ENCODE measurements around the gene LRRC75B.
A peak's percentile ranks its signal among the peaks of the same experiment; 100 is the strongest.
"Not testable (repeated sequence)": the region's sequence is repeated elsewhere in the genome, so short reads cannot be mapped to it uniquely, and the experiment has no call there.

The LRRC75B gene

DNA sequence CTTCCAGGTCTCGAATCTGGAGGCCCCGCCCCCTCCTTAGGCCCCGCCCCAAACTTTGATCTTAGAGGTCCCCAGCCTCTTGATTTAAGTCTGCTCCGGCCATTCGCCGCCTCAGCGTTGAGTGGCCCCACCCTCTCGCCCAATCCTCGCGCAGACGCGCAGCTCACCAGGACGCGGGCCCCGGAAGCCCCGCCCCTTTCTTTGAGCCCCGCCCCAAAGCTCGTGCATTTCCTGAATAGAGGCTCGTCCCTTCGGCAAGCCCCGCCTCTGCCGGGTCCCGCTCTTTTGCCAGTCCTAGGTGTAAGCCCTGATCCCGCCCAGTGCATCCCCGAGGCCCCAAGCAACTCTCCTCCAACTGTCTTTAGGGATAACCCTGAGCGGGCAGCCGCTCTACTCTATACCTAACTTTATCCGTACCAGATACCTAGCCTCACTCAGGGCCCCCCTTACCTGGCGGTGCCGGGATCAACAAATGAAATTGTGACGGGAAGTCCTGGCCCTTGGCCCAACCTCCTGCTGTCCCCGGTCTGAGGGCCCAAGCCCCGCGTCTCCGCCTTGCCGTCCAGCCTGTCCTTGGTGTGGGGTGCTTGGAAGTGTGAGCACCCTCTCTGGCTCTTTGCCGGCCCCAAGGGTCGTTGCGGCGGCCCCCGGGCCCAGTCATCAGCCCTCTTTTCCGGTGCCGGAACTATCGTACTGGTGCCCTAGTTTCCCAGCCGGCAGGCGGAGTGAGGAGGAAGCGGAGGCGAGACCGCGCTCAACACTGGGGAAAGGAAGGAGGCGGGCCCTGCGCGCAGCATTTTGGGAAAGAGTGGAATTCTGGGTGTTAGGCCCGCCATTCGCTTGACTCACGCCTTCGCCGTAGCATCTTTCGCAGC is 37.5 kb downstream of the LRRC75B start, which contains the start of gene SNRPD3:
TSS of gene SNRPD3 (plus strand) at position 835 of the 875 bp plus-strand sequence. CDS start 1,676 bp downstream, outside the sequence.
- DNase-seq (ENCODE audit: low read depth in 2 of 3, low spot score in 1 of 3): peak; percentile 100

DNA sequence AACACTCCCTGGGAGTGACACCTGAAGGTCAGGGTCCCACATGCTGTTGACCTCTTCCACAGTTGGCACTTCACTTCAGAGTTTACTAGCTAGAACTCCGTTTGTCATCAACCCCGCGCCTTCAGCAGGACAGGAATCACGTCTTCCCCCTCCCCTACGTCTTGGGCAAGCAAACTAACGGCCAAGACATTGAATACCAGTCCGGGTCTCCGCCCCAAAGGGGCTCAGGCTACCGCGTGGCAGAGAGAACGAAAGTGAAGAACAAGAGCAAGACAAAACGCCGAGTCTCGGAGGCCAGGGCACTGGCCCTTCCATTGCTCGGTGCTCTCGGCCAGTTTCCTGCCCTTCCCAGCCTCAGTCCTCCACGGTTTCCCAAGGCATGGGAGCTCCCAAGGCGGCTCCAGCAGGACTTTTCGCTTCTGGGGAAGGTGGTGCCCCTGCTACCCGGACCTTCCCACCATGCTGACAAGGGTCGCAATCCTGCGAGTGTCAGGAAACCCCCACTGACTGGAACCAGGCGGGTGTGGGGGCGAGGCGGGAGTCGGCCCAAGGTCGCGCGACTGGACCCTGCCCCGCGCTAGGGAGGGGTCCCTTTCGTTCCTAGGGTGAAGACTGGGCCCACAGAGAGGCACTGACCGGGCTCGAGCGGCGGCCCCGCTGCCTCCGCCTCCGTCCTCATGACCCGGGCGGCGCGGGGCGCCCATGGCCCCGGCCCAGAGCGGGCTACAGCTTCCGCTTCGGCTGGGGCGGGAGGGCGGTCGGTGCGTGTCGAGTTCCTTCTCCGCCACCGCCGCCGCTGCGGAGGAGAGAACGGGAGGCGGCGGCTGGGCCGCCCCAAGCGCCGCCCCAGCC is 38.3 kb downstream of the LRRC75B start, which contains the start of gene GUCD1:
TSS of gene GUCD1 (minus strand) at position 826 of the 852 bp plus-strand sequence. CDS start at position 679, 147 bp downstream.
- peak; percentile 6 to 14 (median 10) for DNase-seq (ENCODE audit: low read depth in 2 of 3, low spot score in 1 of 3)

- no peak for DNase-seq (ENCODE audit: low read depth in 2 of 3, low spot score in 1 of 3)
Measured at GRCh38 chr22:24553597-24554312, 39.1 kb downstream of the LRRC75B start.

GRCh38 chr22:24552503-24553286 is 40.2 kb downstream of the LRRC75B start:
- DNase-seq (ENCODE audit: low read depth in 2 of 3, low spot score in 1 of 3): not testable (repeated sequence)

DNA sequence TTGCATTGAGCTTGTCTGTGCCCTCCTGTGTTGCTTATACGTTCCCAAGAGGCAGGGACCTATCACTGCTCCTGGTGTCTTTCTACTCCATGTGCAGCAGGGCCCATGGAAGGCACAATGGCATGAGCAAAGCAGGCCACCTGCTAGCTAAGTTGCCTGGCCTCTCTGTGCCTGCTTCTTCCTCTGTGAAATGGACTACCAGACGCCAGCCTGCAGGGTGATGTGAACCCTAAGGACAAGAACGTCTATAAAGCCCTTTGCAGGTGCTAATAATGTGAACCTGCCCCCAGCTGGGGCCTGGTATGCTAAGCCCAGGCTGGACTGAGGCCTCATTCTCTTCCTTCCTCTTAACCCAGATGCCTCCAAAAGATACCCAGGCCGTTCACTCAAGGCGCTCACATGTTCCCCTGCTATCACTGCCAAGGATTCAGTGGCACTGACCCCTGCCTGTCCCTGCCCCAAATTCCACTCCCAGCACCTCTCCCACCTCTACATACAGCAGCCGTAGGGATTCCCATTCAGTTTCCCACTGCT is 41.9 kb downstream of the LRRC75B start:
- no peak for DNase-seq (ENCODE audit: low read depth in 2 of 3, low spot score in 1 of 3)

- DNase-seq (ENCODE audit: low read depth in 2 of 3, low spot score in 1 of 3): no peak
Measured at GRCh38 chr22:24550028-24550901, 42.6 kb downstream of the LRRC75B start.

GRCh38 chr22:24548812-24549211 is 44.1 kb downstream of the LRRC75B start:
- no peak for DNase-seq (ENCODE audit: low read depth in 2 of 3, low spot score in 1 of 3)

GRCh38 chr22:24543679-24544243 is 49.1 kb downstream of the LRRC75B start:
- DNase-seq (ENCODE audit: low read depth in 2 of 3, low spot score in 1 of 3): no peak

- no peak for DNase-seq (ENCODE audit: low read depth in 2 of 3, low spot score in 1 of 3)
Measured at GRCh38 chr22:24543185-24543601, 49.7 kb downstream of the LRRC75B start.

- no peak for DNase-seq (ENCODE audit: low read depth in 2 of 3, low spot score in 1 of 3)
Measured at GRCh38 chr22:24542641-24543040, 50.2 kb downstream of the LRRC75B start.

- no peak for DNase-seq (ENCODE audit: low read depth in 2 of 3, low spot score in 1 of 3)
Measured at GRCh38 chr22:24541681-24542515, 51.0 kb downstream of the LRRC75B start.

- no peak for DNase-seq (ENCODE audit: low read depth in 2 of 3, low spot score in 1 of 3)
Measured at GRCh38 chr22:24540470-24540869, 52.4 kb downstream of the LRRC75B start.

GRCh38 chr22:24536089-24536488 is 56.8 kb downstream of the LRRC75B start:
- DNase-seq (ENCODE audit: low read depth in 2 of 3, low spot score in 1 of 3): no peak

Measured in stimulated activated CD4-positive, alpha-beta T cell treated with anti-CD3 and anti-CD28 coated beads, Interleukin-12 subunit alpha, Interleukin-12 subunit beta, amount 100 ng/mL, for 48 hours (primary cell).